NCI-H2029 (cell line): Measurements from ENCODE around the gene PLIN4.

Source experiments
- DNase-seq: peaks from one replicate; lab custom pipeline; 2025; lab: John Stamatoyannopoulos, UW

Gene PLIN4

DNA sequence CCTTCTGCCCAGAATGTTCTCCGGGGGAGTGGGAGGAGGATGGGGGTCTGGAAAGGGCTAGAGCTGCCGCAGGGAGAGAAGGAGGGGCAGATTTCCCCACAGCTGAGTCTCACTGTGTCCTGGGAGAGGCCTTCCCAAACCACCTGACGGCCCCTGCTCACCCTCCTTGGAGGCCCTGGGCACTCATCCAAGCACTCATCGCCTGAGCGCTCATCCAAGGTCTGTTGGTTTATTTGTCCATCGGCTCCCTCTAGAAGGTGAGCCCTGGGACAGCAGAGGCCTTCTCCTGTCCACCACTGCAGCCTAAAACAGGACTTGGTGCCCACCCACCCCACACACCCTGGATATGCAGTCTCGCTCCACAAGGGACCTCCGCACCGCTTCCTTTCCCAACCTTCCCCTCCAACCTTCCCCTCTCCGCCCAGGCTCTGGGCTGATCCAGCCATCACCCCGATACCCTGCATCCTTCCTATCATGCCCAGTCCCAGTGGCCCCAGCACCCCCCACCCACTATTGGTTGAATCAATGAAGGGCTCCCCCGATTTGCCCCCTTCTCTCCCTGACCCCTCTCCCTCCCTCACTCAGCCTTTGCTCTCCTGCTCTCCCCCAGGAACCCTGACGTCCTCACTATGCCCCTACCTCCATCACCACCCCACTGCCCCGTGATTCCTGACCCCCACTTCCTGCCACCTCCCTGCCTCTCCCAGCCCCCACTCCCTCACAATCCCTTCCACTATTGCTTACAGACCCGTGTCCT lies 62.4 kb downstream of the PLIN4 start:
- DNase-seq: peak; percentile 85

DNA sequence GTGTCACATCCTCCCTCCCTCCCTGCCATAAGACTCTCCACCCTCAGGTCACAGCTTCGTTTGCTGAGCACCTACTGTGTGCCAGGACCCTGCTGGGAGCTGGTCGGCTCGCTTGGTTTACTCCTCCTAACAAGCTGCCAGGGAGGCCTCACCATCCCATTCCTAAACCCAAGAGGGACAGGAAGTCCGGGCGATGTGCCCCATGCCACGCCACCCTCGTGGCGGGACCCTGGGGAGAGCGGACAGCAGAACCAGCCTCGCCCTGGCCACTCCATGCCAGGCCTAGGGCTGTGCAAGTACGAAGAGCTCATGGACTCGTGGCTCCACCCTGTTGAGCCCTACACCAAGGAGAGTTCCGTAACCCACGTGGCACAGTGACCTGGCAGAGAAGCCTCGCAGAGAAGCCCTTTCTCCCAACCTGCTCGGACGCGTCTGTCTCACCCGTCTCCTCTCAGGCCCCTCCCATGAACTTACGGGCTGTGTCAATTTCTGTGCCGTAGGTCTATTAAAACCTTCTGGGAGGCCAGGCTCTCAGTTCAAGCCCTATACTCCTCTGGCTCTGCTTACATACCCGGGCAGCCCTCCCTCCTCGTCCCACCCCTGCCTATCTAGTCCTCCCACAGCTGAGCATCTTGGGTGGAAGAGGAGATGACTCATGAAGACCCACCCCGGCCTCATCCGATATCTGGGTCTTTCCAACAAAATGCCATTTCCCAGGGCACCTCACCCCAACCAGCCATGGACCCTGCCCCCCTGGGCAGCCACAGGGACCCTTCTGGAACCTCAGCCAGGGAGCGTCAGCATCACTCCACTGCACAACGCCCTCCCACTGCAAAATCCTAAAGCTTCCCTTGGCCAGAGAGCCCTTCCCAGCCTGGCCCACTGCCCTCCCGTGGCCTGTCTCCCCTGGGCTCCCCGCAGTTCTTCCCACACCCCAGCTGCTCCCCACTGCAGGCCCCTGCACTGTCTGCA lies 63.3 kb downstream of the PLIN4 start:
- no peak for DNase-seq

DNA sequence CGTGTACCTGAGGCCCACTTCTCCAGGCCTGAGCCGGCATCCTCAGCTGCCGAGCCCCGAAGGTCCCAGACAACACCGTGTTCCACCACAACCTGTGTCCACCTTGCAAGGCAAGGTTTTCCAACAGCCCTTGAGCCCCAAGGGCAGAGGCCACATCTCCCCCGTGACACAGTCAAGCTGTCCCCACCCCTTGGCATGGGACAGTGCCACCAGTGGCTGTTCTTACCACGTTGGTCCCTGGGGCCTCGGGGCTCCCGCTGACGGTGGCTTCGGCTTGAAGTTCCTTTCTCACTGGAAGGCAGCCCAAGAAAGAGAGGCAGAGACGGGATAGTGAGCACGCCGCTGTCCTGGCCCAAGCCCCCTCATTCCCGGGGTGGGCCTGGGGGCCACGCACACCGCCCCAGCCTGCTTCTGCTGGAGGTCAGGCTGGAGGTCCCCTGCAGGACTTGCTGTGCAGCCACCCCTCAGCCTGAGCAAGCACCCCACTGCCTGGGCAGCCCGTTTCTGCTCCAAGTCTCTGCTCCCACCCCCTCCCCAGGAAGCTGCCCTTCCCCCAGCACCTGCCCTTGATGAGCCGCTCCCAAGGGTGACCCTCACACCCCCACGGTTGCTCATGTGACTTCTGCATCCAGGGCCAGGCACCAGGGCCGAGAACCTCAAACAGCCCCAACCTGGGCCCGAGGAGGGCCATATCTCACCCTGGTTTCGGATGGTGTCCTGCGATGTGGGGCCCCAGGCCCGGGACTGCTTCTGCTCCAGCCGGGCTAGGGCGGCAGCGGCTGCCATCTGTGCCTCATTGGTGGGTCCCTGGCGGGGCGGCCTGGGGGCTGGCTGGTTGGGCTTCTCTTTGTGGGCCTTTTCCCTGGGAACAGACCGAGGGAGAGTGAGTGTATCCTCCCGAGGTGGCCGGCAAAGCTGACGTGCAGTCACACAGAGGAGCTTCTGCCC lies 64.8 kb downstream of the PLIN4 start:
- no peak for DNase-seq

DNA sequence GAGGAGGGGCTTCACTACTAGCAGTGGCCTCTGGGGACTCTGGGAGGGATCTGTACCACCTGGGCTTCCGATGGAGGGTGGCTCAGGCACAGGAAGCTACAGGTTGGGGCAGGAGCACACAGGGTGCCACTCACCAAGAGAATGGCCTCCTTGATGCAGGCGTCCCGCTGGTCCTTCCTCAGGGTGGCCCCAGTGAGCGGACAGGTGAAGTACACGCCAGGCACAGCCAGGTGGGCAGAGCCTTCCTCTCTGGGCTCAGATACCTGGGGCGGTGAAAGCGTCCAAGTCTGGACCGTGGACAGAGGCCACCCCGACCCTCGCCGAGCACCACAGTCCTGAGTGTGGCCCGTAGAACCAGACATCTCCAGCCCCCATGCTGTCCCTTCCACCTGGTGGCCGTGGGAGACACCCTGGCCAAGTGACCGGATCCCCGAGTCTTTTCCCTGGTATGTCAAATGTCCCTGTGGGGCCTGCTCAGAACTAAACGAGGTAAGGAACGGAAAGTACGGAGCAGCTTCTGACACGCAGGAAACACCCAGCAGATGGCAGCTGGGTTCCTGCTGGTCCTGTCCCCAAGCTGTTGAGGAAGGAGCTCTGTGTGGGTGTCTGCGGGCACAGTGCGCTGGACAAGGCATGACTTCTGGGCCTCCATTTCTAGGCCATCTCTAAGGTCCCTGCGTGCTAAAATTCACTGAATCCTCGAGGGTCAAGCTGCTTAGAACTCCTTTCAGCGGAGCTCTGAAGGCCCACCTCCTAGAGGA lies 65.9 kb downstream of the PLIN4 start:
- DNase-seq: no peak
